Peyer's patch (tissue), 4 donors: ENCODE results near the gene PABPC1L.

ENCODE experiments used
- POLR2A ChIP-seq, 2 donors: fragments of 450-650 bp; IDR thresholded peaks; one replicate each; pipeline ENCODE4 v1.5.1; 2017; ENCODE audit warnings: antibody characterized with exemption in 2 of 2, mild to moderate bottlenecking in 2 of 2, moderate library complexity in 2 of 2
- TF ChIP-seq, protein P1 (sequence below), 6 experiments: fragments of 450-650 bp in 4 of 6; fragments of 200-600 bp in 2 of 6; sonication (generic) in 1 of 6; IDR thresholded peaks; one replicate each; pipeline ENCODE4 v1.5.1; 2017 to 2019; ENCODE audit warnings: antibody characterized with exemption in 6 of 6, mild to moderate bottlenecking in 3 of 6, moderate library complexity in 1 of 6

GRCh38 chr20:44973053-44973452 lies 63.2 kb downstream of the PABPC1L start:
- TF ChIP-seq, protein P1, sequence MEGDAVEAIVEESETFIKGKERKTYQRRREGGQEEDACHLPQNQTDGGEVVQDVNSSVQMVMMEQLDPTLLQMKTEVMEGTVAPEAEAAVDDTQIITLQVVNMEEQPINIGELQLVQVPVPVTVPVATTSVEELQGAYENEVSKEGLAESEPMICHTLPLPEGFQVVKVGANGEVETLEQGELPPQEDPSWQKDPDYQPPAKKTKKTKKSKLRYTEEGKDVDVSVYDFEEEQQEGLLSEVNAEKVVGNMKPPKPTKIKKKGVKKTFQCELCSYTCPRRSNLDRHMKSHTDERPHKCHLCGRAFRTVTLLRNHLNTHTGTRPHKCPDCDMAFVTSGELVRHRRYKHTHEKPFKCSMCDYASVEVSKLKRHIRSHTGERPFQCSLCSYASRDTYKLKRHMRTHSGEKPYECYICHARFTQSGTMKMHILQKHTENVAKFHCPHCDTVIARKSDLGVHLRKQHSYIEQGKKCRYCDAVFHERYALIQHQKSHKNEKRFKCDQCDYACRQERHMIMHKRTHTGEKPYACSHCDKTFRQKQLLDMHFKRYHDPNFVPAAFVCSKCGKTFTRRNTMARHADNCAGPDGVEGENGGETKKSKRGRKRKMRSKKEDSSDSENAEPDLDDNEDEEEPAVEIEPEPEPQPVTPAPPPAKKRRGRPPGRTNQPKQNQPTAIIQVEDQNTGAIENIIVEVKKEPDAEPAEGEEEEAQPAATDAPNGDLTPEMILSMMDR (IDR thresholded peaks at IDR 0.05): no peak
- no peak for TF ChIP-seq POLR2A (IDR thresholded peaks at IDR 0.05)
